SK-N-SH (cell line): Measurements from ENCODE around the gene TNFSF13. TPM values are rescaled to one million over a fixed set of nuclear protein-coding genes. Genes with fewer than 3 reads are reported as not detected.

ENCODE experiments used
- CTCF ChIA-PET: fragments of 300-600, 350-600 bp; formaldehyde crosslinking; extraction: SDS; loops from one replicate; lab custom pipeline; 2021; lab: Yijun Ruan, JAX
- POLR2A ChIA-PET: fragments of 350-600 bp; sonication (Branson Sonifier 250); formaldehyde crosslinking; extraction: SDS; loops from one replicate; lab custom pipeline; 2020; ENCODE audit warnings: antibody characterized with exemption, inconsistent platforms; lab: Yijun Ruan, JAX
- DNase-seq: peaks from one replicate; pipeline ENCODE4 v3.0.0; 2012
- H2AFZ ChIP-seq: fragments of 200-600 bp; sonication (generic); 2 replicates; pipeline ENCODE4 v1.8.1; 2016; ENCODE audit warnings: antibody characterized with exemption, mild to moderate bottlenecking, low read depth
- H3F3A ChIP-seq: fragments of 200-600 bp; sonication (generic); replicated peaks from 2 replicates; pipeline ENCODE3; 2016; ENCODE audit warnings: antibody characterized with exemption, mild to moderate bottlenecking; ENCODE audit not compliant: insufficient read depth
- H3K27ac ChIP-seq, 2 experiments: fragments of 200-500 bp in 1 of 2; fragments of 200-600 bp in 1 of 2; sonication (Bioruptor generic) in 1 of 2; sonication (generic), shearing (Covaris generic) in 1 of 2; 2 replicates each; pipeline versions ENCODE4 v1.5.1 to v1.6.1; 2014 to 2016; ENCODE audit warnings: low read depth in 2 of 2, inconsistent platforms in 1 of 2, low read length in 1 of 2, mild to moderate bottlenecking in 1 of 2, mixed read lengths in 1 of 2
- H3K27me3 ChIP-seq: fragments of 200-600 bp; sonication (generic), shearing (Covaris generic); 2 replicates; pipeline ENCODE4 v1.6.1; 2016; ENCODE audit warnings: mixed run types; ENCODE audit not compliant: insufficient read depth
- H3K36me3 ChIP-seq, 2 experiments: fragments of 200-500 bp in 1 of 2; fragments of 200-600 bp in 1 of 2; sonication (Bioruptor generic) in 1 of 2; sonication (generic) in 1 of 2; replicated peaks in 1 of 2; 2 replicates each; pipeline versions ENCODE3 to v1.5.1; 2014 to 2016; ENCODE audit warnings: low read length in 1 of 2, mild to moderate bottlenecking in 1 of 2; ENCODE audit not compliant: insufficient read depth in 2 of 2, control insufficient read depth in 1 of 2
- H3K4me1 ChIP-seq, 2 experiments: fragments of 200-500 bp in 1 of 2; fragments of 200-600 bp in 1 of 2; sonication (Bioruptor generic) in 1 of 2; sonication (generic), shearing (Covaris generic) in 1 of 2; 2 replicates each; pipeline versions ENCODE4 v1.5.1 to v1.6.1; 2014 to 2016; ENCODE audit warnings: low read depth in 1 of 2, low read length in 1 of 2, mixed run types in 1 of 2; ENCODE audit not compliant: insufficient read depth in 2 of 2, control insufficient read depth in 1 of 2
- H3K4me2 ChIP-seq: fragments of 200-600 bp; sonication (generic), shearing (Covaris generic); 2 replicates; pipeline ENCODE4 v1.6.1; 2017; ENCODE audit warnings: mixed run types
- H3K4me3 ChIP-seq, 2 experiments: fragments of 200-500 bp in 1 of 2; fragments of 200-600 bp in 1 of 2; sonication (Bioruptor generic) in 1 of 2; sonication (generic), shearing (Covaris generic) in 1 of 2; 2 replicates each; pipeline versions ENCODE4 v1.5.1 to v1.8.1; 2014 to 2016; ENCODE audit warnings: low read depth in 2 of 2, inconsistent platforms in 1 of 2, low read length in 1 of 2, mild to moderate bottlenecking in 1 of 2, mixed read lengths in 1 of 2, moderate library complexity in 1 of 2
- H3K79me2 ChIP-seq: fragments of 200-600 bp; sonication (generic); 2 replicates; pipeline ENCODE4 v1.8.1; 2017; ENCODE audit warnings: mild to moderate bottlenecking; ENCODE audit not compliant: insufficient read depth
- H3K9ac ChIP-seq: fragments of 200-600 bp; sonication (generic); 2 replicates; pipeline ENCODE4 v1.6.1; 2017; ENCODE audit warnings: mixed run types
- H3K9me2 ChIP-seq: fragments of 200-600 bp; sonication (generic); 2 replicates; pipeline ENCODE4 v1.6.1; 2017; ENCODE audit warnings: mixed run types
- H3K9me3 ChIP-seq: fragments of 200-600 bp; sonication (generic); 2 replicates; pipeline ENCODE4 v1.6.1; 2017; ENCODE audit warnings: mixed run types, mild to moderate bottlenecking, moderate library complexity
- H4K20me1 ChIP-seq: fragments of 200-600 bp; sonication (generic); 2 replicates; pipeline ENCODE4 v1.6.1; 2017; ENCODE audit warnings: mild to moderate bottlenecking, mixed run types; ENCODE audit not compliant: insufficient read depth
- CHD2 ChIP-seq: fragments of 150-350 bp; IDR thresholded peaks from 2 replicates; pipeline ENCODE4 v1.6.1; 2018; ENCODE audit warnings: low read length; ENCODE audit not compliant: partially characterized antibody
- EZH2phosphoT487 ChIP-seq: fragments of 200-600 bp; sonication (generic); IDR thresholded peaks from 2 replicates; pipeline ENCODE4 v1.6.1; 2017; ENCODE audit warnings: low read depth, mixed run types, mild to moderate bottlenecking, antibody characterized with exemption, moderate library complexity, borderline replicate concordance
- FOSL2 ChIP-seq: IDR thresholded peaks from 2 replicates; pipeline ENCODE4 v1.4.0; 2012; ENCODE audit warnings: low read depth, mild to moderate bottlenecking, moderate library complexity, borderline replicate concordance
- FOXM1 ChIP-seq: IDR thresholded peaks from 2 replicates; pipeline ENCODE4 v1.4.0; 2012; ENCODE audit warnings: low read depth, mild to moderate bottlenecking
- GABPA ChIP-seq: IDR thresholded peaks from 2 replicates; pipeline ENCODE4 v1.4.0; 2012; ENCODE audit warnings: low read depth, mild to moderate bottlenecking
- GATA2 ChIP-seq: sonication (generic); formaldehyde crosslinking; IDR thresholded peaks from 2 replicates; pipeline ENCODE4 v1.5.0; 2020; ENCODE audit warnings: mild to moderate bottlenecking, missing genetic modification reagents
- IRF3 ChIP-seq: fragments of 150-350 bp; IDR thresholded peaks from 2 replicates; pipeline ENCODE4 v1.6.1; 2016; ENCODE audit warnings: mild to moderate bottlenecking, low read depth, low read length
- MEF2A ChIP-seq: IDR thresholded peaks from 2 replicates; pipeline ENCODE4 v1.4.0; 2012; ENCODE audit warnings: low read depth, borderline replicate concordance
- NFIC ChIP-seq: IDR thresholded peaks from 2 replicates; pipeline ENCODE4 v1.4.0; 2012; ENCODE audit warnings: borderline replicate concordance
- NRF1 ChIP-seq: IDR thresholded peaks from 2 replicates; pipeline ENCODE4 v1.6.1; 2012; ENCODE audit warnings: low read depth, mild to moderate bottlenecking, low read length
- PBX3 ChIP-seq: IDR thresholded peaks from 2 replicates; pipeline ENCODE4; 2012
- RAD21 ChIP-seq: IDR thresholded peaks from 2 replicates; pipeline ENCODE4 v1.6.1; 2012; ENCODE audit warnings: mild to moderate bottlenecking, low read length
- RFX5 ChIP-seq: IDR thresholded peaks from 2 replicates; pipeline ENCODE4 v1.6.1; 2012; ENCODE audit warnings: mild to moderate bottlenecking, improper control_type of control experiment, low read length
- SMC3 ChIP-seq: IDR thresholded peaks from 2 replicates; pipeline ENCODE4 v1.6.1; 2012; ENCODE audit warnings: low read depth, low read length, improper control_type of control experiment
- TAF1 ChIP-seq: IDR thresholded peaks from 2 replicates; pipeline ENCODE4 v1.6.1; 2012; ENCODE audit warnings: low read depth, mild to moderate bottlenecking, low read length, moderate library complexity, borderline replicate concordance
- USF1 ChIP-seq: IDR thresholded peaks from 2 replicates; pipeline ENCODE4 v1.4.0; 2012; ENCODE audit warnings: low read depth, borderline replicate concordance
- ZBTB33 ChIP-seq: IDR thresholded peaks from 2 replicates; pipeline ENCODE4 v1.4.0; 2012; ENCODE audit warnings: low read depth, borderline replicate concordance
- WGBS: methylation state at CpG from one replicate; pipeline ENCODE4 v1.1.6; 2017; ENCODE audit warnings: low lambda C conversion rate; 5-methylcytosine and 5-hydroxymethylcytosine counted together
- polyA plus RNA-seq, 3 experiments: library from polyadenylated mRNA; depleted of rRNA; stranded (reverse); fragments of >200 nt; gene quantifications; 2 replicates each; pipeline ENCODE4 v1.2.3, GENCODE V29; 2012
- TF ChIP-seq, protein P1 (sequence below): IDR thresholded peaks from 2 replicates; pipeline ENCODE4 v1.4.0; 2012; ENCODE audit warnings: low read depth

TNFSF13 gene
- polyA plus RNA-seq, 1 of the 3 experiments (the other 2 are of a cell fraction): 2.1 TPM

- Histone ChIP-seq H3K4me3 (no peak overlapping the region), H2AFZ (no peak overlapping the region), H3F3A (peaks cover 61% of the 10 kb centered on the region), H3K79me2 (peaks cover 69% of the 10 kb centered on the region), H3K9ac (no peak overlapping the region), H3K9me3 (no peaks in the 10 kb centered on the region), H3K27me3 (no peaks in the 10 kb centered on the region), H3K27ac (peak overlapping the region in 1 of 2 experiments; percentile 92; a peak in 1 of 4 replicates), H3K4me2 (peak overlapping the region; percentile 96; the same call in 1 of the 2 replicates), H3K36me3 (peaks cover 54 to 60% of the 10 kb centered on the region in 2 experiments), H4K20me1 (peaks cover 61% of the 10 kb centered on the region), H3K9me2 (no peaks in the 10 kb centered on the region), H3K4me1 (peaks cover 22 to 32% of the 10 kb centered on the region in 2 experiments)
- no peak for TF ChIP-seq CHD2
- TF ChIP-seq GATA2 (CRISPR knock-in tag): no peak
- TF ChIP-seq IRF3: no peak
- TF ChIP-seq RAD21: no peak
- no peak for TF ChIP-seq TAF1
- TF ChIP-seq FOXM1: no peak
- no peak for TF ChIP-seq ZBTB33
- TF ChIP-seq NFIC: no peak
- no peak for TF ChIP-seq NRF1
- TF ChIP-seq MEF2A: no peak
- no peak for TF ChIP-seq EZH2phosphoT487
- no peak for TF ChIP-seq USF1
- no peak for TF ChIP-seq PBX3
- no peak for TF ChIP-seq FOSL2
- TF ChIP-seq SMC3: no peak
- TF ChIP-seq GABPA: no peak
- no peak for TF ChIP-seq RFX5
- TF ChIP-seq, protein P1, sequence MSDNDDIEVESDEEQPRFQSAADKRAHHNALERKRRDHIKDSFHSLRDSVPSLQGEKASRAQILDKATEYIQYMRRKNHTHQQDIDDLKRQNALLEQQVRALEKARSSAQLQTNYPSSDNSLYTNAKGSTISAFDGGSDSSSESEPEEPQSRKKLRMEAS: no peak
- WGBS: 83% methylated on average over 11 of the region's 14 CpGs
- DNase-seq: no peak
- CTCF ChIA-PET: interaction anchor here (0.6 to 1.7 kb wide), 3 partner anchors 15 to 271 kb away, joined by 3 to 8 read pairs (median 3); partner anchors contain the start of gene SENP3
- POLR2A ChIA-PET: interaction anchor here (1.2 kb wide), 1 partner anchor 39 kb away, joined by 5 read pairs; the partner anchor contains the start of gene FXR2
These were observed 17.9 kb downstream of the TNFSF13 start for GRCh38 chr17:7576432-7576937.
